HEK293 (cell line): ENCODE data around the gene ARHGEF4.
A peak's percentile ranks its signal among the peaks of the same experiment; 100 is the strongest.

ENCODE experiments used
- CTCF ChIA-PET: fragments of 350-600 bp; formaldehyde crosslinking; extraction: SDS; loops from one replicate; lab custom pipeline; 2021; ENCODE audit warnings: antibody characterized with exemption; lab: Yijun Ruan, JAX
- POLR2A ChIA-PET: fragments of 300-600 bp; formaldehyde crosslinking; extraction: SDS; loops from one replicate; lab custom pipeline; 2020; ENCODE audit warnings: antibody characterized with exemption, inconsistent platforms; lab: Yijun Ruan, JAX
- H3K27ac ChIP-seq: fragments of 200-500 bp; sonication (Bioruptor generic); 2 replicates; pipeline ENCODE4 v1.5.1; 2014; ENCODE audit warnings: low read depth, low read length, control low read depth, inconsistent platforms; ENCODE audit errors: extremely low read depth
- H3K36me3 ChIP-seq, 2 experiments: fragments of 200-500 bp in 1 of 2; sonication (Bioruptor generic) in 1 of 2; 1 replicate in 1 of 2; 2 replicates in 1 of 2; pipeline ENCODE4 v1.5.1; 2014 to 2017; ENCODE audit warnings: inconsistent platforms in 2 of 2, low read length in 2 of 2; ENCODE audit not compliant: control insufficient read depth in 2 of 2, insufficient read depth in 1 of 2
- H3K4me1 ChIP-seq: fragments of 200-500 bp; sonication (Bioruptor generic); 2 replicates; pipeline ENCODE4 v1.5.1; 2014; ENCODE audit warnings: mild to moderate bottlenecking, low read length, inconsistent platforms; ENCODE audit not compliant: control insufficient read depth, insufficient read depth
- H3K4me3 ChIP-seq: 2 replicates; pipeline ENCODE4 v1.5.1; 2011; ENCODE audit warnings: low read depth, mild to moderate bottlenecking, control low read depth, low read length, moderate library complexity
- H3K9me3 ChIP-seq: fragments of 200-500 bp; sonication (Bioruptor generic); 2 replicates; pipeline ENCODE4 v1.5.1; 2014; ENCODE audit warnings: low read depth, low read length, inconsistent platforms; ENCODE audit not compliant: control insufficient read depth, insufficient read depth
- IKZF3 ChIP-seq: fragments of 450-650 bp; IDR thresholded peaks from 2 replicates; pipeline ENCODE4 v1.5.0; 2018; ENCODE audit warnings: missing biosample characterization, mild to moderate bottlenecking, missing genetic modification characterization, moderate library complexity
- KLF9 ChIP-seq: fragments of 450-650 bp; formaldehyde crosslinking; IDR thresholded peaks from 2 replicates; pipeline ENCODE4 v1.5.1; 2016; ENCODE audit warnings: missing biosample characterization, missing genetic modification characterization, low read depth
- MEIS1 ChIP-seq: sonication (generic); formaldehyde crosslinking; IDR thresholded peaks from 2 replicates; pipeline ENCODE4 v1.8.1; 2022; ENCODE audit warnings: missing genetic modification reagents, mild to moderate bottlenecking, borderline replicate concordance
- PRDM4 ChIP-seq: fragments of 450-650 bp; formaldehyde crosslinking; IDR thresholded peaks from 2 replicates; pipeline ENCODE4 v1.5.1; 2017; ENCODE audit warnings: missing biosample characterization, missing genetic modification characterization
- RBAK ChIP-seq: fragments of 450-650 bp; formaldehyde crosslinking; IDR thresholded peaks from 2 replicates; pipeline ENCODE4 v1.5.1; 2016; ENCODE audit warnings: missing biosample characterization, missing genetic modification characterization
- REPIN1 ChIP-seq: fragments of 450-650 bp; formaldehyde crosslinking; IDR thresholded peaks from 2 replicates; pipeline ENCODE4 v1.5.1; 2017; ENCODE audit warnings: missing biosample characterization, missing genetic modification characterization, low read depth
- SCRT2 ChIP-seq: fragments of 450-650 bp; formaldehyde crosslinking; IDR thresholded peaks from 2 replicates; pipeline ENCODE4 v1.5.1; 2016; ENCODE audit warnings: missing biosample characterization, missing genetic modification characterization
- TCF7L2 ChIP-seq: IDR thresholded peaks from 2 replicates; pipeline ENCODE4 v1.6.1; 2011; ENCODE audit warnings: low read depth, mild to moderate bottlenecking, inconsistent platforms, low read length, moderate library complexity, borderline replicate concordance
- TRIM28 ChIP-seq: IDR thresholded peaks from 2 replicates; pipeline ENCODE4 v1.6.1; 2011; ENCODE audit warnings: low read length, control low read depth, borderline replicate concordance
- ZBTB1 ChIP-seq: fragments of 450-650 bp; formaldehyde crosslinking; IDR thresholded peaks from 2 replicates; pipeline ENCODE4 v1.5.1; 2016; ENCODE audit warnings: missing biosample characterization, missing genetic modification characterization
- ZBTB20 ChIP-seq: fragments of 450-650 bp; formaldehyde crosslinking; IDR thresholded peaks from 2 replicates; pipeline ENCODE4 v1.5.1; 2016; ENCODE audit warnings: missing biosample characterization, missing genetic modification characterization
- ZBTB7A ChIP-seq: fragments of 450-650 bp; formaldehyde crosslinking; IDR thresholded peaks from 2 replicates; pipeline ENCODE4 v1.5.1; 2016; ENCODE audit warnings: low read depth, missing biosample characterization, missing genetic modification characterization
- ZFP69B ChIP-seq: fragments of 450-650 bp; formaldehyde crosslinking; IDR thresholded peaks from 2 replicates; pipeline ENCODE4 v1.5.1; 2016; ENCODE audit warnings: missing biosample characterization, missing genetic modification characterization
- ZIC2 ChIP-seq: fragments of 450-650 bp; formaldehyde crosslinking; IDR thresholded peaks from 2 replicates; pipeline ENCODE4 v1.5.1; 2016; ENCODE audit warnings: missing biosample characterization, missing genetic modification characterization
- ZNF19 ChIP-seq: fragments of 450-650 bp; formaldehyde crosslinking; IDR thresholded peaks from 2 replicates; pipeline ENCODE4; 2016; ENCODE audit warnings: missing biosample characterization, missing genetic modification characterization, low read depth
- ZNF362 ChIP-seq: fragments of 450-650 bp; formaldehyde crosslinking; IDR thresholded peaks from 2 replicates; pipeline ENCODE4 v1.5.1; 2016; ENCODE audit warnings: missing biosample characterization, missing genetic modification characterization
- ZNF404 ChIP-seq: fragments of 450-650 bp; formaldehyde crosslinking; IDR thresholded peaks from 2 replicates; pipeline ENCODE4 v1.5.1; 2017; ENCODE audit warnings: missing biosample characterization, missing genetic modification characterization
- ZNF423 ChIP-seq: fragments of 450-650 bp; formaldehyde crosslinking; IDR thresholded peaks from 2 replicates; pipeline ENCODE4 v1.5.1; 2016; ENCODE audit warnings: missing biosample characterization, missing genetic modification characterization
- ZNF433 ChIP-seq: fragments of 450-650 bp; formaldehyde crosslinking; IDR thresholded peaks from 2 replicates; pipeline ENCODE4 v1.5.1; 2016; ENCODE audit warnings: missing biosample characterization, missing genetic modification characterization, low read depth
- ZNF473 ChIP-seq: fragments of 450-650 bp; formaldehyde crosslinking; IDR thresholded peaks from 2 replicates; pipeline ENCODE4 v1.5.1; 2017; ENCODE audit warnings: missing biosample characterization, missing genetic modification characterization
- ZNF514 ChIP-seq: fragments of 450-650 bp; formaldehyde crosslinking; IDR thresholded peaks from 2 replicates; pipeline ENCODE4 v1.5.1; 2016; ENCODE audit warnings: missing biosample characterization, missing genetic modification characterization
- ZNF529 ChIP-seq: fragments of 450-650 bp; formaldehyde crosslinking; IDR thresholded peaks from 2 replicates; pipeline ENCODE4 v1.5.1; 2017; ENCODE audit warnings: missing genetic modification characterization, missing biosample characterization; ENCODE audit not compliant: insufficient replicate concordance
- ZNF654 ChIP-seq: fragments of 450-650 bp; formaldehyde crosslinking; IDR thresholded peaks from 2 replicates; pipeline ENCODE4 v1.5.1; 2016; ENCODE audit warnings: low read depth, missing biosample characterization, missing genetic modification characterization
- ZNF660 ChIP-seq: fragments of 450-650 bp; IDR thresholded peaks from 2 replicates; pipeline ENCODE4 v1.5.1; 2018; ENCODE audit warnings: missing biosample characterization, mild to moderate bottlenecking, missing genetic modification characterization
- ZNF670 ChIP-seq: fragments of 450-650 bp; formaldehyde crosslinking; IDR thresholded peaks from 2 replicates; pipeline ENCODE4 v1.5.1; 2016; ENCODE audit warnings: missing biosample characterization, missing genetic modification characterization, low read depth
- ZNF704 ChIP-seq: fragments of 450-650 bp; formaldehyde crosslinking; IDR thresholded peaks from 2 replicates; pipeline ENCODE4 v1.5.1; 2016; ENCODE audit warnings: missing biosample characterization, missing genetic modification characterization
- ZNF843 ChIP-seq: fragments of 450-650 bp; formaldehyde crosslinking; IDR thresholded peaks from 2 replicates; pipeline ENCODE4 v1.5.1; 2016; ENCODE audit warnings: missing biosample characterization, missing genetic modification characterization
- ZSCAN23 ChIP-seq: fragments of 450-650 bp; formaldehyde crosslinking; IDR thresholded peaks from 2 replicates; pipeline ENCODE4 v1.5.1; 2016; ENCODE audit warnings: missing biosample characterization, missing genetic modification characterization
- ZXDB ChIP-seq: fragments of 450-650 bp; formaldehyde crosslinking; IDR thresholded peaks from 2 replicates; pipeline ENCODE4 v1.5.1; 2016; ENCODE audit warnings: missing biosample characterization, missing genetic modification characterization

Gene ARHGEF4

GRCh38 chr2:130795431-130795830 is 41.3 kb upstream of the ARHGEF4 start (continued):
- TF ChIP-seq KLF9 (tag by site-specific recombination) (no peak), ZNF670 (tag by site-specific recombination) (no peak), ZNF423 (no peak), MEIS1 (CRISPR knock-in tag) (no peak)

- H3K36me3 ChIP-seq, result no peaks in the 10 kb centered on the region
- no peak overlapping the region for H3K4me3 ChIP-seq
- no peaks in the 10 kb centered on the region for H3K4me1 ChIP-seq
- no peak overlapping the region for H3K27ac ChIP-seq
- ChIA-PET POLR2A (no interaction called here), CTCF (interaction anchor here (0.6 to 1.6 kb wide), 5 partner anchors 78 to 171 kb away, joined by 3 to 10 read pairs (median 4); no protein-coding TSS in a partner anchor)
- TF ChIP-seq REPIN1 (tag by site-specific recombination), result no peak
- TF ChIP-seq ZIC2, result 0 out of 2 replicates have a peak, but pooled peaks have one; percentile 26
- no peaks in the 10 kb centered on the region for H3K9me3 ChIP-seq
Measured at GRCh38 chr2:130796290-130796689, 40.4 kb upstream of the ARHGEF4 start.

- POLR2A ChIA-PET, result interaction anchor here (0.7 to 1.1 kb wide), 4 partner anchors 9 to 920 kb away, joined by 3 to 5 read pairs (median 4); partner anchors contain the start of gene ARHGEF4
- Histone ChIP-seq H3K27ac (peak overlapping the region; percentile 66; the same call in 1 of the 2 replicates), H3K36me3 (no peaks in the 10 kb centered on the region), H3K9me3 (no peaks in the 10 kb centered on the region), H3K4me3 (peak overlapping the region; percentile 78), H3K4me1 (no peaks in the 10 kb centered on the region)
- CTCF ChIA-PET, result interaction anchor here (0.5 to 4.7 kb wide), 35 partner anchors 9 to 781 kb away, joined by 3 to 74 read pairs (median 3); no protein-coding TSS in a partner anchor
- no peak for TF ChIP-seq PRDM4 (tag by site-specific recombination)
- TF ChIP-seq SCRT2 (tag by site-specific recombination), result no peak
- TF ChIP-seq ZBTB7A (tag by site-specific recombination), result no peak
- peak; percentile 87 for TF ChIP-seq ZNF423
- TF ChIP-seq ZNF362 (tag by site-specific recombination), result no peak
- no peak for TF ChIP-seq IKZF3 (tag by site-specific recombination)
- TF ChIP-seq ZNF514, result no peak
- no peak for TF ChIP-seq ZNF704
- TF ChIP-seq ZNF654, result peak; percentile 51
- TF ChIP-seq ZNF433 (tag by site-specific recombination), result no peak
- TF ChIP-seq ZNF404 (tag by site-specific recombination), result no peak
- no peak for TF ChIP-seq ZSCAN23
- TF ChIP-seq ZNF843, result peak; percentile 10; the same call in 1 of the 2 replicates
- no peak for TF ChIP-seq RBAK (tag by site-specific recombination)
- no peak for TF ChIP-seq ZFP69B (tag by site-specific recombination)
- TF ChIP-seq ZNF660 (tag by site-specific recombination), result peak; percentile 34
- TF ChIP-seq ZNF473 (tag by site-specific recombination), result no peak
- TF ChIP-seq TRIM28, result no peak
- TF ChIP-seq TCF7L2, result no peak
- TF ChIP-seq ZNF19 (tag by site-specific recombination), result no peak
- TF ChIP-seq ZNF529 (tag by site-specific recombination), result no peak
- TF ChIP-seq ZBTB1 (tag by site-specific recombination), result peak; percentile 8; the same call in 1 of the 2 replicates
- peak; percentile 86 for TF ChIP-seq ZIC2
- no peak; the same call in 1 of the 2 replicates for TF ChIP-seq ZXDB (tag by site-specific recombination)
- peak; percentile 69; the same call in 1 of the 2 replicates for TF ChIP-seq ZBTB20 (tag by site-specific recombination)
Measured at GRCh38 chr2:130797493-130798435, 39.0 kb upstream of the ARHGEF4 start.
